AML-193 (cell line): ENCODE data around the gene PCDH15.

ENCODE experiments used
- DNase-seq, 2 experiments: peaks; one replicate each; lab custom pipeline; 2025; lab: John Stamatoyannopoulos, UW

PCDH15 gene

DNA sequence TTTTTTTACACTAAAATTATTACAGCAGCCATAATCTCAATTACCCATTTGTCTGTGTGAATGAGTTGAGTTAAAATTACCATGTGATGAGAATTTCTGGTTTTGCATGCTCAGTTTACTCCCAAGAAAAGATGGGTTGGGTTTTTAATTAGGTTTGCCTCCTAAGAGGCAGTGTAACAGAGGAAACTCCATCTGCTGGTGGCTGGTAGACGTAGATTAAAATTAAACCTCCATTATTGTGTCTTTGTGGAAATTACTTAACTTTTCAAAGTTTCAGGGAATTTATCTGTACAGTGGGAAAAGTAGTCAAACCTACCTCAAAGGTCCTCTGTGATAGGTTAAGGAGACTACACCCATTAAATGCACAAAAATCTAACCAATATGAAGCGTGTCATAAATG lies 954.2 kb downstream of the PCDH15 start:
- DNase-seq = no peak

DNA sequence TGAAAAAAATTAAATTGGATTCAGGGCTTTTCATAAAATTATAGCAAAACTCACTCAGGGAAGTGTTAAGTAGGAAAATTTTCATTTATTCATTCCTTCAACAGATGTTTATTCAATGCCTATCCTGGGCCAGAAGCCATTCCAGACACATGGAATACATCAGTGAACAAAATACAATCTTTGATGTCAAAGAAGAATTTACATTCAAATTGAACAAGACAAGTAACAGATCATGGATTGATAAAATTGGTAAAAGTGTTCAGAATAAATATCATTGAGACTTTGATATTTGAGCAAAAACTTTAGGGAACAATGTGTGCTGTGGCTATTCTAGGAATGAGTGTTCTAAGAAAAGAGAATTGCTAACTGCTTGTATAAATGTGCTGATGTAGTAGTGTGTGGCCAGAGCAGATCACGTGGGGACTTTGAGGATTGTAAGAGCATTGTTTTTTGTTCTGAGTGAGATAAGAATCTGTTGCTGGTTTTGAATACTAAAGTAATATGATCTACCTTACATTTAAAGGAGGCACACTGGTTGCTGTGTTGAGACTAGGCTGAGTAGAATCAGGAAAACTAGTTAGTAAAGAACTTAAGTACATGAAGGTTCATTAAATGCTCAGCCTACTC lies 957.2 kb downstream of the PCDH15 start:
- no peak for DNase-seq

DNA sequence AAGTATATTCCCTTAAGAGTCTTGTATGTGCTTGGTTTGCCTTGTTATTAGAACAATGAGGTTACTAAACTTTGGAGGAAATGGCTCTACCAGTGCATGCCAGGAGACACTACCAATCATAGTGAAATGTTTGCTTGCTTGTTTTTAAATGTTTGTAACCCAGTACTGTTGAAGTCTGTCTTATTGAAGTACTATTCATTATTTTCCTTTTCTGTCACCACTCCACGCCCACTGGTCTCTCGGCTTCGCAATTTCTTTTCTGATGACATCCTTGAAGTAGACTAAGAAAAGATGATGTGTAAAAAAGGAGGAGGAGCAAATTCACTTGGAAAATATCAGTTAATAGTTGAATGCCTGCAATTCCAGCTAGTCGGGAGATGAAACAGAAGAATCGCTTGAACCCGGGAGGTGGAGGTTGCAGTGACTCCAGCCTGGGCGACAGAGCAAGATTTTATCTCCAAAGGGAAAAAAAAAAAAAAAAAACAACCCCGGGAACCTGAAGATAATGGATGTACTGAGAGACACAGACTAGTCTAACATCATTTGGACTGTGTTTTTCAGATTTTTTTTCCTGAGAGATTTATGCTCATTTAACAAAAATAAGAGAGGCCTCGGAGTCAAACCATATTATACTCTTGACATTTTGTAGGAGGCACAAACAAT lies 959.4 kb downstream of the PCDH15 start:
- DNase-seq = no peak

DNA sequence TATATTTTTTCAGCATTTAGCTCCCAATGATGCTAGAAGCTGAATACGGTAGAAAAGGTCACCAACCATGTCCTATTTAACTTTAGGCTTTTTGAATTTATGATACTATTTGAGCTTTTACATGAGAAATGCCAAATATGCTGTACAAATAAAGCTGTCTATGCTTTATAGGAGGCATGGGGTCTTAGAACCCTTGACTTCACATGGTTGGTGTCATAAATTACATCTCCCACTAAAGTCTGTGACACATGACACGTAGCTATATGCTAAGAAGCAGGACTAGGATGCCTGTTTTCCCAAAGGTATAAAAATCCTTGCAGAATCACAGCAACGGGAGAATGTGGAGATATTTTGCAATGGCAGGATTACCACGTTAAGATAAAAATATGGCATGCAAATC lies 960.4 kb downstream of the PCDH15 start:
- DNase-seq = no peak

DNA sequence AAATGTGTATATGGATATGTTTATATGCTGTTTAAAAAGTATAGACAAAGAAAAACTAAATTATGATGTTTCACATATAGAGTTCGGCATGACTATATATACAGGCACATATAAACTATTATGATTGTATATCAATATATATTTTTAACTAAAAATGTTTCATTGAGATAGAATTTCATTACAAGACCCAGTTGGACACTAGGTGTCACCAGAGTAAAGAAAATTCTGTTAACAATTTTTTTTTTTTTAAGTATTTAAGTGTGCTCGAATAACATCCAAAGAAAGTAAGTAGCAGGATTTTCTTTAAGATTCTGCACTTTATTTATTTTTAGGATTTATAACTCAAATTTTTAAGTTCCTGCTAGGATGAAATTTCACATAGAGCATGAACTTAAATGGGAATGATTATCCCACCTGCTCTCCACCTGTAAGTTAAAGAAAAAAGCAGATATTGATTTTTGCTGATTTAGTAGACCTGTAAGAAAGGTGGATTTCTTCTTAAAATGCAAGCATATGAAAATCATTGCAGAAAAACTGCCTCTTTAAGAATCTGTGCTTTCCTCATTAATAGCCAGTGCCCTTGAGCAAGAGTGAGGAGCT lies 961.5 kb downstream of the PCDH15 start:
- peak; percentile 10 to 26 for DNase-seq

DNA sequence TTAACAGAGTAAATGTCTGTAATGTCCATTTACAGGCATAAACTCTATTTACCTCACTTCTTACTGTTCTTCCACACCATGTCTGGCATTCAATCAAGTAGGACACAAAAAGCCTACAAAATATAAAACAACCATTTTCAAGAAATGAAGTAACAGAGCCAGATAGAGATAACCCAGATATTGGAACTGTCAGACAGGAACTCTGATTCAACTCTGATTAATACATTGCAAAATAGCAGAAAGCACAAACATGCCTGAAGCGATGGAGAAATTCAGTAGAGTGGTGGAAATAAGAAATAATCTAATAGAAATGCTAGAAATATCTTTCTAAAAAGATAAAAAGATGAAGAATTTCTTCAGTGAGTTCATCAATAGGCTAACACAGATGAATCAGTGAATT lies 964.4 kb downstream of the PCDH15 start:
- DNase-seq = no peak

DNA sequence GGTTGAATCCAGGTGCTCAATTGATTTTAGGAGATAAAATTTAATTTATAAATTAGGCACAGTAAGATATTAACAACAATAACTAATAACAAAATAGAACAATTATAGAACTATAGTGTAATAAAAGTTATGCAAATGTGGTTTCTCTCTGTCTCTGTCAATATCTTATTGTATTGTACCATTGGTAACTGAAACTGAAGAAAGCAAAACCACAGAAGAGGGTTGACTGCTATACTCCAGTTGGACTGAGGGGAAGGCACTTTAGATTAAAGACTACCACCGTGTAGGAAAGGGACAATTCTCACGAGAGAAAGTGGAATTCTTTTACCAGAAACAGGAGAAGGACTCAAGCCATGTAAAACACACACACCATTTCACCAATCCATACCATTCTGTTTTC lies 967.1 kb downstream of the PCDH15 start:
- no peak for DNase-seq

DNA sequence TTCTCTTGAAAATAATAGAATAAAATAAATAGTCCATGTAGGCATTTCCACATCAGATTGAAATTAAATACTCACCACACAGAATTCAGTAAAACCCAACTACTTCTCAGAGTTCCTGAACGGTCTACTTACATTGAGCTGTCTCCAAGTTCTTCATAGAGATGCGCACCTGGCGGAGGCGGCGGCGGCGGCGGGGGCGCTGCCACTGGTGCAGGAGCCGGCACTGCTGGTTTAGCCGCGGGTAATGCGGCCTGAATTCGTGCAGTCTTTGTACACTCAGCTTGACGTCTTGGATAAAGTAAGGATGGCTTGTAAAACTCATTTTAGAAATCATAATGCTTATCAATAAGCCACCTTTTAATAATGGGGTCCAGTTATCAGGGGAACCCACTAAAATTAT lies 973.8 kb downstream of the PCDH15 start:
- no peak for DNase-seq

DNA sequence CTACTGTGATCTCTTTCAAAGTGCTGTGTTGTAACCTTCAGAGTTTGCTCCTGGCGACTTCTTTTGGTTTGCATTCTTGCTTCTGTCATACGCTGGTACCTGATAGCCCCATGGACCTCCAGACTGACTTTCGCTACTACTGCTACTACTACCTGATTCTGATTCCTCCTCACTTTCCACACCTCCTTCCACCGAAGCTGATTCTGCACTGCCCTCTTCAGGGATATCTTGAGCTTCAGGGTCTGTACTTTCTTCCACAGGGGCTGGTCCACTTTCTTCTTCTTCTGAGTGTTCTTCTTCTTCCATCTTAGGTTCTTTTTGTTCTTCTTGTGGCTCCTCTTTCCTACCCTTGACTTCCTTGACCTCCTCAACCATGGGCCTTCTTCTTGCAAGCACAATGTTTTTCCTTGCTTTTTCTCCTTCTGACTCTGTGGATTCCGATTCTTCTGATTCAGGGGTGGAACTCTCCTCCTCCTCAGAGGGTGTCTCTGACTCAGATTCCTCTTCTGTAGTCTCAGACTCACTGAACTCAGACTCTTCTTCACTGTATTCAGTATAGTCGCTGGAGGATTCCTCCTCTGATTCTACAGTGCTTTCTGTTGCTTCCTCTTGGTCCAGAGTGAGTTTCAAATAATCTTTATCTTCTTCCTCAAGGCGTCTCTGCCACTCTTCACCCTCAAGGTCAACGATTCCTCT lies 992.2 kb downstream of the PCDH15 start:
- no peak for DNase-seq

DNA sequence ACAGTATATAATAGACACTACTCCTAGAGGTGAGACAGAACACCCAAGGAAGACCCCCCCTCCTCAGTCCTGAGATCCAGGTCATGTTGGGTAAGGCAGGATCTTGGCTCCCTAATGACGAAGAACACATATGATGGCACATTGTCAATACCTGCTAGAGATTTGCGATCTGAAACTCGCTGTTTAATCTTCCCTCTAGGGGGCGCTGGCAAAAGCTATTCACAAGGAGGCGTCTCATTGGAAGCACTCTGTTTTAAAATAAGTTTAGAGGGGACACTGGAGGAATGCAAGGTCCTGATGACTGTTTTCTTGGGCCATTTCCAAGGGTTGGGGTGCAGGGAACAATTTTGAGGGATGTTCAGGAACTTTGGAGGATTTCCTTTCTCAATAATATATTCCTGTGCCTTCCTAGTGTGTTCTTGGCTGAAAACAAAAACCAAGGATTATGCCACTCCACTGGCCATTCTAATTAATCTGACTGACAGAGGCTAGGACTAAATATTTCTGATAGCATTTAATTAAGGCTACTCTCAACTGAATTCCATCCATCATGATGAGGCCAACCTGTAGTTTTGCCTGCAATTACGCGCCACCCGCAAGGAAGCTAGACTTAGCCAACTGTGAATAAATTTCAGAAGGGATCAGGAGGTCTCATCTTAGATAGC lies 1014.7 kb downstream of the PCDH15 start:
- DNase-seq = peak in 1 of 2 experiments; percentile 13

DNA sequence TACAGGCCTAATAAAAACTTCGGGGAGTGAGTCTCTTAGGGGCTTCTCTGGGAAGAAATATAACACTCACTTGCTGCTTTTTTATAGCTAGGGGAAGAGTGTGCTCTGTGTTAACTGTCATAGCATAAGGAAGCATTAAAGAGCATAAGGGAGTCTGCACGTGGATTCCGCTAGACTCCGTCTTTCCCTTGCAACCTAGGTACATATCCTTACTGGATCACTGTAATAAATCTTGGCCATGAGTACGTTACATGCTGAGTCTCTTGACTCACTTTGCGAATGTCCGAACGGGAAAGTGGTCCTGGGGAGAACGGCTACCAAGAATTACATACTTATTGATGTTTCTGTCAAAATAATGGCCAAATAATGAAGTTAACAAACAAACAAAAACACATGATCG lies 1029.3 kb downstream of the PCDH15 start:
- no peak for DNase-seq

DNA sequence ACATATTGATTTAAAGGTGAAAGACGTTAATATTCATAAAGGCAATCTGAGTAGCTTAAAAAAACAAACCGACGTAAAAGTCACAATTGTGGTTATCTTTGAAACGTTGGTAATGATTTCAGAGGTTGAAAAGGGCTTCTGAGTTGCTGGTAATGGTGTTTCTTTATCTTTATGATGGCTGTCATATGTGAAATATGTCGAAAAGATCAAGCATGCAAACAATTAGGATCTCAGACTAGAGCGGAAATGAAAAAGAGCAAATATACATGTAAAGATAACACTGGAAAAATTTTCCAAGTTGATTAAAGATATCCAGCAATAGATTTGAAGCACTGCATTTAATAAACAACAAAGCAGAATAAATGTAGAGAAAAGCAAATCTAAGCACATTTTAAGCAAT lies 1030.1 kb downstream of the PCDH15 start:
- no peak for DNase-seq

DNA sequence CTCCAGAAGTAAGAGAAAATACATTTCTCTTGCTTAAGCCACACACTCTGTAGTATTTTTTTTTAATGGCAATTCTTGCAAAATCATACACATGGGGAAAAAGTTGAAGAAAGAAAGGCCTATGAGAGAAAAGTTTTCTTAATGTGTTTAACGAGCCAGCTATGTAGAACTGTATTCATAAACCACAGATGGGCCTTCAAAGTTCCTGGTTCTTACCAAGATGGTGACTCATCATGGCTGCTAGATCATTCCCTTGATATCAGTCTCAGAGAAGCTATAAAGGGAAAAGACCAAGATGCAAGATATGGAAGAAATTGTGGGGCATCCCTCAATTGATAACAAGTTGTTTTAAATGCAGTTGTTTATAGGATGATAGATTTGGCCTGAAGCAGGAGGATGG lies 1035.7 kb downstream of the PCDH15 start:
- no peak for DNase-seq

DNA sequence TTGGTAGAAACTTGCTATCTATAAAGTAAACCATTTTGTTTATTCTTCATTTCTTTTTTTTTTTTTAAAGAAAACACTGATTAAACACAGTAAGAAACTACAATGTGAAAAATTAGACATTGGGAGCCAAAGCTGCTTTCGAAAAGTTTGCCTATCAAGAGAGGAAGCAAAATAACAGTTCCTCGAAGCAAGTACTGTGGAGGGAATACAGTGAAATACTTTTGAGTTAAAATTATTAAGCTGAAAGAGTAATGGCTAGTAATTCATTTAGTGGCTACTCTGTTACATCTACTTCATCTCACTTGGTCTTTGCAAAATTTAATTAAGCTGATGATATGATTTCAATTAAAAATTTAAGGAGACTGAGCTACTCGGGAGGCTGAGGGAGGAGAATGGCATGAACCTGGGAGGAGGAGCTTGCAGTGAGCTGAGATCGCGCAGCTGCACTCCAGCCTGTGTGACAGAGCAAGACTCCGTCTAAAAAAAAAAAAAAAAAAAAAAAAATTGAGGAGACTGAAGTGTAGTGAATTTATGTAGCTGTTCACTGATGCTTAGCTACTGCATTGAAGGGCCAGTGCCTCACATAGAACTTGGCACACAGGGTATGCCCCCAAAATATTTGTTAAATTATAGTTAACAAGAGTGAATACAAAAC lies 1046.3 kb downstream of the PCDH15 start:
- DNase-seq = no peak
